Lower leg skin (tissue), 3 donors: ENCODE data around the gene BUB1B.

ENCODE experiments used
- POLR2A ChIP-seq, 2 donors: fragments of 450-650 bp; IDR thresholded peaks; one replicate each; pipeline ENCODE4 v1.6.1; 2016 to 2017; ENCODE audit warnings: antibody characterized with exemption in 2 of 2, mild to moderate bottlenecking in 1 of 2, moderate library complexity in 1 of 2
- TF ChIP-seq, protein P1 (sequence below), 3 donors: fragments of 450-650 bp; IDR thresholded peaks; one replicate each; pipeline ENCODE4 v1.5.1; 2016; ENCODE audit warnings: antibody characterized with exemption in 3 of 3, mild to moderate bottlenecking in 3 of 3, moderate library complexity in 2 of 3

DNA sequence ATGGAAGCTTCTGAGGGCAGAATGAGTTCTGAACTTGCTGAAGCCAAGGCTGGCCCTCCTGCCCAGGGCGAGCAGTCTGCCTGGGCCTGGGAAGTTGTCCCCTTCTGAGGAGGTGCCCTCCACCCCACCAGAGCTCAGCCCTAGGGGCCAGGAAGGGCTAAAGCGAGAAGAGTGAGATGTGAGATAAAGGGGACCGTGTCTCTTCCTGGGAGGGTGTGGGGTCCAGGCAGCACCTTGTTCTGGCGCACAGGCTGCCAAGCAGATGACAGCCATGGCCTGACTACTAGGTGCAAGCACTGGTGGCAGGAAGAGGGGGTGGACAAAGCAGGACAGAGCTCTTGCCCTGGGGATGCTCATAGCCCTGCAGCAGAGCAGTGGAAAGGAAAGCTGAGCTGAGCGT lies 81.7 kb downstream of the BUB1B start:
- no peak for TF ChIP-seq POLR2A (IDR thresholded peaks at IDR 0.05)
- TF ChIP-seq, protein P1, sequence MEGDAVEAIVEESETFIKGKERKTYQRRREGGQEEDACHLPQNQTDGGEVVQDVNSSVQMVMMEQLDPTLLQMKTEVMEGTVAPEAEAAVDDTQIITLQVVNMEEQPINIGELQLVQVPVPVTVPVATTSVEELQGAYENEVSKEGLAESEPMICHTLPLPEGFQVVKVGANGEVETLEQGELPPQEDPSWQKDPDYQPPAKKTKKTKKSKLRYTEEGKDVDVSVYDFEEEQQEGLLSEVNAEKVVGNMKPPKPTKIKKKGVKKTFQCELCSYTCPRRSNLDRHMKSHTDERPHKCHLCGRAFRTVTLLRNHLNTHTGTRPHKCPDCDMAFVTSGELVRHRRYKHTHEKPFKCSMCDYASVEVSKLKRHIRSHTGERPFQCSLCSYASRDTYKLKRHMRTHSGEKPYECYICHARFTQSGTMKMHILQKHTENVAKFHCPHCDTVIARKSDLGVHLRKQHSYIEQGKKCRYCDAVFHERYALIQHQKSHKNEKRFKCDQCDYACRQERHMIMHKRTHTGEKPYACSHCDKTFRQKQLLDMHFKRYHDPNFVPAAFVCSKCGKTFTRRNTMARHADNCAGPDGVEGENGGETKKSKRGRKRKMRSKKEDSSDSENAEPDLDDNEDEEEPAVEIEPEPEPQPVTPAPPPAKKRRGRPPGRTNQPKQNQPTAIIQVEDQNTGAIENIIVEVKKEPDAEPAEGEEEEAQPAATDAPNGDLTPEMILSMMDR (IDR thresholded peaks at IDR 0.05), result no peak
